ENCODE measurements around the gene WDFY4.

Gene WDFY4

GRCh38 chr10:48913674-48914073, 229.0 kb downstream of the WDFY4 start:
- no peak for DNase-seq (ENCODE audit: low read depth)

GRCh38 chr10:48923748-48924147, 239.1 kb downstream of the WDFY4 start:
- no peak for DNase-seq (ENCODE audit: low read depth)

- DNase-seq (ENCODE audit: low read depth) = no peak
These were observed 240.3 kb downstream of the WDFY4 start for GRCh38 chr10:48924988-48925387.

- DNase-seq (ENCODE audit: low read depth) = no peak
These were observed 241.6 kb downstream of the WDFY4 start for GRCh38 chr10:48926255-48926654.

GRCh38 chr10:48926764-48927540, 242.3 kb downstream of the WDFY4 start:
- no peak for DNase-seq (ENCODE audit: low read depth)

- DNase-seq (ENCODE audit: low read depth) = no peak
These were observed 244.8 kb downstream of the WDFY4 start for GRCh38 chr10:48929413-48929990.

GRCh38 chr10:48931188-48931587, 246.5 kb downstream of the WDFY4 start:
- no peak for DNase-seq (ENCODE audit: low read depth)

- DNase-seq (ENCODE audit: low read depth) = no peak
These were observed 248.4 kb downstream of the WDFY4 start for GRCh38 chr10:48932831-48933664.

GRCh38 chr10:48934672-48935501, 250.2 kb downstream of the WDFY4 start:
- no peak for DNase-seq (ENCODE audit: low read depth)

- no peak for DNase-seq (ENCODE audit: low read depth)
These were observed 250.9 kb downstream of the WDFY4 start for GRCh38 chr10:48935577-48935976.

GRCh38 chr10:48937796-48938195, 253.1 kb downstream of the WDFY4 start:
- no peak for DNase-seq (ENCODE audit: low read depth)

- DNase-seq (ENCODE audit: low read depth) = no peak
These were observed 253.6 kb downstream of the WDFY4 start for GRCh38 chr10:48938281-48938680.

- DNase-seq (ENCODE audit: low read depth) = no peak
These were observed 254.4 kb downstream of the WDFY4 start for GRCh38 chr10:48938990-48939536.

- DNase-seq (ENCODE audit: low read depth) = no peak
These were observed 255.2 kb downstream of the WDFY4 start, which contains the start of gene LRRC18 for GRCh38 chr10:48939790-48940325. TSS of gene LRRC18 (minus strand) at chr10:48939840. CDS start at chr10:48914155, 25,685 bp downstream.

GRCh38 chr10:48940372-48940771, 255.7 kb downstream of the WDFY4 start:
- DNase-seq (ENCODE audit: low read depth) = no peak

GRCh38 chr10:48940958-48941357, 256.3 kb downstream of the WDFY4 start:
- DNase-seq (ENCODE audit: low read depth) = no peak

- no peak for DNase-seq (ENCODE audit: low read depth)
These were observed 256.9 kb downstream of the WDFY4 start for GRCh38 chr10:48941427-48942075.

- no peak for DNase-seq (ENCODE audit: low read depth)
These were observed 258.4 kb downstream of the WDFY4 start for GRCh38 chr10:48943096-48943495.

GRCh38 chr10:48944171-48944570, 259.5 kb downstream of the WDFY4 start:
- no peak for DNase-seq (ENCODE audit: low read depth)

- DNase-seq (ENCODE audit: low read depth) = no peak
These were observed 260.9 kb downstream of the WDFY4 start for GRCh38 chr10:48945441-48946130.
